Lower leg skin (tissue), 4 donors: Measurements from ENCODE around the gene CXXC5. TPM values are rescaled to one million over a fixed set of nuclear protein-coding genes. Genes with fewer than 3 reads are reported as not detected.
"Not testable (repeated sequence)": the region's sequence is repeated elsewhere in the genome, so short reads cannot be mapped to it uniquely, and the experiment has no call there.

Source experiments
- DNase-seq, 2 donors: peaks; one replicate each; pipeline ENCODE4 v3.0.0-alpha.2; 2019; ENCODE audit warnings: low spot score in 2 of 2
- H3K4me3 ChIP-seq: fragments of 200-600 bp; sonication (generic); 2 replicates; pipeline ENCODE4 v1.5.1; 2017; ENCODE audit warnings: mild to moderate bottlenecking, low read depth; ENCODE audit not compliant: poor library complexity, severe bottlenecking
- POLR2A ChIP-seq, 2 donors: fragments of 450-650 bp; IDR thresholded peaks; one replicate each; pipeline ENCODE4 v1.6.1; 2016 to 2017; ENCODE audit warnings: antibody characterized with exemption in 2 of 2, mild to moderate bottlenecking in 1 of 2, moderate library complexity in 1 of 2
- WGBS, 2 donors: methylation state at CpG; one replicate each; pipeline ENCODE4 v1.1.5; 2018; 5-methylcytosine and 5-hydroxymethylcytosine counted together
- intact Hi-C: fragments of 100-400 bp; cut with DNase I; formaldehyde crosslinking; loops from one replicate; pipeline ENCODE4 v1.15.0; 2023; ENCODE audit warnings: low total_unique reads
- total RNA-seq, 4 donors: library from RNA; depleted of rRNA; stranded (reverse); fragments of >200 nt; gene quantifications; one replicate each; pipeline ENCODE4 v1.1.0, GENCODE V29; 2016
- TF ChIP-seq, protein P1 (sequence below), 3 donors: fragments of 450-650 bp; IDR thresholded peaks; one replicate each; pipeline ENCODE4 v1.5.1; 2016; ENCODE audit warnings: antibody characterized with exemption in 3 of 3, mild to moderate bottlenecking in 3 of 3, moderate library complexity in 2 of 3

The CXXC5 gene
- total RNA-seq, 4 donors from 2014 or later = 36.4 to 69.3 (median 45.2) TPM

DNA sequence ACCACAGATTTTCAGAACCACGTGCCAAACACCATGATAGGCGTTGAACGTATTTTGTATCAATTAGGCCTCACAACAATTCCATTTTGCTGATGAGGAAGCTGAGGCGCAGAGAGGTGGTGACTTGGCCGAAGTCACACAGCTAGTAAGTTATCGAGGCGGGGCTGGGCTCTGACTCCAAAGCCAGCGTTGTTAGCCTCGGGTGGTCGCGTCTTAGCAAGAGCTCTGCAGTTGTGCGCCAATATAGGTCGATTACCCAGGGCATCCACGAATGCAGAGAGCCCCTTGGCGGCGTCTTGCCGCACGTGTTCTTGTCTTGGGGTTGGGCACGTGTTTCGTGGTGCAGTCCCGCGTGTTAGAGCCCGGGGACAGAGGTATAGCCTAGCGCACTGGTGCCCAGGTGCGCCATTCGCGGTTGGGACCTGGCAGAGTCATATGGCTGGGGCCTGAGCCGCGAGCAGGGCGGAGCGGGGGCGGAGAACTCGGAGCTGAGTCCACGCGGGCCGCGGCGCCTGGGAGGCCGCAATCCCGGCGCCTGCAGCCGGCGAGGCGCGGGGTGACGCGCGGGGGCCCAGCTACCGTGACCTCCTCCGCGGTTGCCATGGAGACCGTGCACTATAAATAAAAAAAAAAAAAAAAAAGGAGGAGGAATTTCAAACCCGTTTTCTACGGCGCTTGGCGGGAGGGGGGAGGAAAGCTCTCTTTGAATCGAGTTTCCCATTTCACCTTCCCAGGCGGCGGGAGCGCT lies 62.3 kb downstream of the CXXC5 start:
- peak in 1 of 2 donors; percentile 36 for DNase-seq
- intact Hi-C loops = no loop called here
- 7 to 13% methylated on average over 54 to 60 of the region's 60 CpGs for WGBS, 2 donors
- H3K4me3 ChIP-seq = peak overlapping the region; percentile 23
- TF ChIP-seq, protein P1, sequence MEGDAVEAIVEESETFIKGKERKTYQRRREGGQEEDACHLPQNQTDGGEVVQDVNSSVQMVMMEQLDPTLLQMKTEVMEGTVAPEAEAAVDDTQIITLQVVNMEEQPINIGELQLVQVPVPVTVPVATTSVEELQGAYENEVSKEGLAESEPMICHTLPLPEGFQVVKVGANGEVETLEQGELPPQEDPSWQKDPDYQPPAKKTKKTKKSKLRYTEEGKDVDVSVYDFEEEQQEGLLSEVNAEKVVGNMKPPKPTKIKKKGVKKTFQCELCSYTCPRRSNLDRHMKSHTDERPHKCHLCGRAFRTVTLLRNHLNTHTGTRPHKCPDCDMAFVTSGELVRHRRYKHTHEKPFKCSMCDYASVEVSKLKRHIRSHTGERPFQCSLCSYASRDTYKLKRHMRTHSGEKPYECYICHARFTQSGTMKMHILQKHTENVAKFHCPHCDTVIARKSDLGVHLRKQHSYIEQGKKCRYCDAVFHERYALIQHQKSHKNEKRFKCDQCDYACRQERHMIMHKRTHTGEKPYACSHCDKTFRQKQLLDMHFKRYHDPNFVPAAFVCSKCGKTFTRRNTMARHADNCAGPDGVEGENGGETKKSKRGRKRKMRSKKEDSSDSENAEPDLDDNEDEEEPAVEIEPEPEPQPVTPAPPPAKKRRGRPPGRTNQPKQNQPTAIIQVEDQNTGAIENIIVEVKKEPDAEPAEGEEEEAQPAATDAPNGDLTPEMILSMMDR (IDR thresholded peaks at IDR 0.05) = no peak
- TF ChIP-seq POLR2A (IDR thresholded peaks at IDR 0.05) = no peak

DNA sequence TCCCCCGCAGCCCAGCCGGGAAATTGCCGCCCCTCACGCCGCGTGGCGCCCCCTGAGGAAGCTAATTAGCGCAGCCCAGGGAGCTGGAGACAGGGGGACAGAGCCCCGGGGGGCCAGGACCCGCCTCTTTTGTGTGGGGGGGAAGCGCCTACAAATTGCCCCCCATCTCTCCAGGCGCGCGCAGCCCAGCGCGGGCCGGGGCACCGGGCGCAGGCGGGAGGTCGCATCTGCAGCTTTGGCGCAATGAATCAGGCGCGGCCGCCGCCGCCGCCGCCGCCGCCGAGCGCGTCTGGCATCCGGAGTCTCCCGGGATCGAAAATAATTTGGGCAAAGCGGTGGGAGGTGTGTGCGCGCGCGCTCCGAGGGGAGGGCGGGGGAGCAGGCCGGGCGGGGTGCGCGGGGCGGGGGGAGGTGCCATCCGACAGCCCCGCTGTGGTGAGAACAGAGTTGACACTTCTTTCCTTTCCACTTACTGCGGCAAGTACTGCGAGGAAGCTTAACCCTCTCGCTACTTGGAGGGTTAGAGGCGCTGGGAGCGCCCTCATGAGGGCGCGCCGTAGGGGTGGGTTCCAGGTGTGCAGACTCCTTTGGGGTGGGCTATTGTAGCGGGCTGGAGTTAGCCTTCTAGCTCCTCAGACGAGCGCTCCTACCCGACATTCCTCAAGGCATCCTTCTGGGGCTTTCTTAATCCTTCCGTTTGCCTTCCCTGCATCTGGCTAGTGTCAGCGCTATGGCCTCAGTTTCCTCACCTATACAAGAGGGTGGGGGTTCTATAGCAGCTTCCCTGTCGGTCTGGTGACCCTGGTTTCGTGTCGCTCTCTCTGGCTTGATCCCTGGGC lies 63.1 kb downstream of the CXXC5 start:
- TF ChIP-seq, protein P1 (IDR thresholded peaks at IDR 0.05) = no peak
- TF ChIP-seq POLR2A (IDR thresholded peaks at IDR 0.05) = no peak
- intact Hi-C loops = no loop called here
- no peak for DNase-seq
- peak overlapping the region; percentile 23 for H3K4me3 ChIP-seq
- WGBS, 2 donors = 2 to 4% methylated on average over 31 to 63 of the region's 68 CpGs

DNA sequence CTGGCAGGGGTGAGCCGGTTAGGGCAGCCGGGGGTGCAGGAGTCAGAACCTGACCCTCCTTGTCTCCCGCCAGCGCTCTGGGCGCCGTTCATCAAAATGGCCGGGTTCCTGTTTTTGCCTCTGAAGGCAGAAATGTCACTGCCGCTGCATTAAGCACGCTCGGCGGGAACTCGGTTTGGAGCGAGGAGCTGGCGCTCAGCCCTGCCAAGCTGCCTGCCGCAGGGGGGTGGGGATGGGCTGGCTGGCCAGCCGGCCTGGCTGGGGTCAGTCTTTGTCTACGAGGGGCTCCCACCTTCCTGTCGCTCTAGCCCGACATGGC lies 63.7 kb downstream of the CXXC5 start:
- 26 to 35% methylated on average over 15 to 19 of the region's 19 CpGs for WGBS, 2 donors
- intact Hi-C loops = no loop called here

DNA sequence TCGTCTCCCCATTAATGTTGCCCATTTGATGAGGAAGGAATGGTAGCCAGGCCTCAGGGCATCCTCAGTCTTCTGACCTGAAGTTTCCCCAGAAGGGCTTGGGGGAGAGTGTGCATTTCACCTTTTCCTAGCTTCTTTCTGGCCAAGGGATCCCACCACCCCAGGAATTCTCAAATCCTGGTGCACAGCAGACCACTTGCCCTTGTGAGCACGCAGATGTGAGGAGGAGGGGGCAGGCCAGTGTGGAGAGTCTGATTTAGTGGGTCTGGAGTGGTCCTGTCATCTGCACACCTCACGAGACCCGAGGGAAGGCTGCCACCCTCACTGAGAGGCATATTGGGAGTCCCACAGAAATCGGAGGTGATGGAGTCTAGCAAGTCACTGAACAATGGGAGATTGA lies 64.3 kb downstream of the CXXC5 start:
- WGBS, 2 donors = 82 to 89% methylated on average over 5 of the region's 5 CpGs
- TF ChIP-seq, protein P1 (IDR thresholded peaks at IDR 0.05) = no peak
- TF ChIP-seq POLR2A (IDR thresholded peaks at IDR 0.05) = no peak
- no peak overlapping the region for H3K4me3 ChIP-seq
- no peak for DNase-seq
- intact Hi-C loops = no loop called here

More for the DNA sequence above, 63.7 kb downstream of the CXXC5 start:
- DNase-seq = no peak
- no peak overlapping the region for H3K4me3 ChIP-seq
- no peak for TF ChIP-seq POLR2A (IDR thresholded peaks at IDR 0.05)
- TF ChIP-seq, protein P1 (IDR thresholded peaks at IDR 0.05) = no peak

DNA sequence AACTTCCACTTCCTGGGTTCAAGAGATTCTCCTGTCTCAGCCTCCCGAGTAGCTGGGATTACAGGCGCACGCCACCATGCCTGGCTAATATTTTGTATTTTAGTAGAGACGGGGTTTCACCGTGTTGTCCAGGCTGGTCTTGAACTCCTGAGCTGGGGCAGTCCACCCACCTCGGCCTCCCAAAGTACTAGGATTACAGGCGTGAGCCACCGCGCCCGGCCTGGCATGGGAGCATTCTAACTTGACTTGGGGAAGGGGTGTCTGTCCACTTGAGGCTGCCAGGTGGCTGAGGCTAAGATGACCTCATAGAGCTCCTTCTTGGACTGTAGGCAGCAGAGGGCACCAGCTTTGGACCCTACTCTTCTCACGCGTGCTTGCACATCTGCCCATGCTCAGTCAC lies 65.7 kb downstream of the CXXC5 start:
- H3K4me3 ChIP-seq, intact Hi-C loops, DNase-seq: not testable (repeated sequence)
- 96 to 97% methylated on average over 12 of the region's 12 CpGs for WGBS, 2 donors

DNA sequence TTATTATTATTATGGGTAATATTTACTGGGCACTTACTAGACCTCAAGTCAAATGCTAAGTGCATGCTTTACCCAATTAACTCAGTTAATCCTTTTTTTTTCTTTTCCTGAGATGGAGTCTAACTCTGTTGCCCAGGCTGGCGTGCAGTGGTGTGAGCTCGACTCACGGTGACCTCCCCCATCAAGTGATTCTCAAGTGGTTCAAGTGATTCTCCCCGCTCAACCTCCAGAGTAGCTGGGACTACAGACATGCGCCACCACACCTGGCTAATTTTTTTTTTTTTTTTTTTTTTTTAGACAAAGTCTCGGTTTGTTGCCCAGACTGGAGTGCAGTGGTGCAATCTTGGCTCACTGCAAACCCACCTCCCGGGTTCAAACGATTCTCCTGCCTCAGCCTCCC lies 69.1 kb downstream of the CXXC5 start:
- intact Hi-C loops = no loop called here
- TF ChIP-seq POLR2A (IDR thresholded peaks at IDR 0.05) = no peak
- TF ChIP-seq, protein P1 (IDR thresholded peaks at IDR 0.05) = no peak
- no peak for DNase-seq
- WGBS, 2 donors = 93 to 95% methylated on average over 8 of the region's 8 CpGs
- H3K4me3 ChIP-seq = no peak overlapping the region

DNA sequence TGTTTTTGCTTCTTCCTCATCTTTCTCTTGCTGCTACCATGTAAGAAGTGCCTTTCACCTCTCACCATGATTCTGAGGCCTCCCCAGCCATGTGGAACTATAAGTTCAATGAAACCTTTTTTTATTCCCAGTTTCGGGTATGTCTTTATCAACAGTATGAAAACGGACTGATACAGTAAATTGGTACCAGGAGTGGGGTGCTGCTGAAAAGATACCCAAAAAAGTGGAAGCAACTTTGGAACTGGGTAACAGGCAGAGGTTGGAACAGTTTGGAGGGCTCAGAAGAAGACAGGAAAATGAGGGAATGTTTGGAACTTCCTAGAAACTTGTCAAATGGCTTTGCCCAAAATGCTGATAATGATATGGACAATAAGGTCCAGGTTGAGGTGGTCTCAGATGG lies 70.3 kb downstream of the CXXC5 start:
- intact Hi-C loops, H3K4me3 ChIP-seq, DNase-seq: not testable (repeated sequence)
- WGBS, 2 donors = 95 to 99% methylated on average over 2 of the region's 2 CpGs

DNA sequence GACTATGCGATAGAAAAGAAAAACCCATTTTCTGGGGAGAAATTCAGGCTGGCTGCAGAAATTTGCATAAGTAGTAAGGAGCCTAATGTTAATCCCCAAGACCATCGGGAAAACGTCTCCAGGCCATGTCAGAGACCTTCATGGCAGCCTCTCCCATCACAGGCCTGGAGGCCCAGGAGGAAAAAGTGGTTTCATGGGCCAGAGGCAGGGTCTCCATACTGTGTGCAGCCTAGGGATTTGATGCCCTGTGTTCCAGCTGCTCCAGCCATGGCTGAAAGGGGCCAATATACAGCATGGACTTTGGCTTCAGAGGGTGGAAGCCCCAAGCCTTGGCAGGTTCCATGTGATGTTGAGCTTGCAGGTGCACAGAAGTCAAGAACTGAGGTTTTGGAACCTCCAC lies 71.8 kb downstream of the CXXC5 start:
- 91 to 93% methylated on average over 3 of the region's 3 CpGs for WGBS, 2 donors
- intact Hi-C loops, H3K4me3 ChIP-seq, DNase-seq: not testable (repeated sequence)
